IMR-90 (cell line): Measurements from ENCODE around the gene PPFIA2.

Experiments
- CTCF ChIP-seq: conservative IDR thresholded peaks from 2 replicates; pipeline ENCODE4 v1.5.1; 2012; ENCODE audit warnings: mild to moderate bottlenecking, low read depth, low read length, improper control_type of control experiment
- RCOR1 ChIP-seq: IDR thresholded peaks from 2 replicates; pipeline ENCODE4 v1.6.1; 2012; ENCODE audit warnings: mild to moderate bottlenecking, low read length, improper control_type of control experiment; ENCODE audit not compliant: insufficient replicate concordance
- RFX5 ChIP-seq: IDR thresholded peaks from 2 replicates; pipeline ENCODE4 v1.8.0; 2012; ENCODE audit warnings: low read depth, mild to moderate bottlenecking, low read length, moderate library complexity

GRCh38 chr12:81439344-81439743, 319.8 kb downstream of the PPFIA2 start:
- no peak for TF ChIP-seq RFX5
- TF ChIP-seq RCOR1: no peak
- TF ChIP-seq CTCF: no peak
